Left lung (tissue), 10 donors: Measurements from ENCODE around the gene TMEM132A. TPM values are rescaled to one million over a fixed set of nuclear protein-coding genes. Genes with fewer than 3 reads are reported as not detected.

Experiments used
- ATAC-seq: fragments of 200-7000 bp; cut with Tn5 transposase; one replicate; pipeline ENCODE4 v1.9.1; 2020; ENCODE audit warnings: moderate library complexity
- DNase-seq, 4 donors: peaks; one replicate each; pipeline ENCODE4 v3.0.0-alpha.2; 2013 to 2020
- H3K27ac ChIP-seq, 2 donors: fragments of 200-600 bp; sonication (generic) in 1 of 2; one replicate each; pipeline versions ENCODE4 v1.5.0 to v1.8.0; 2020 to 2021
- H3K27me3 ChIP-seq, 2 donors: fragments of 200-600 bp; sonication (generic) in 1 of 2; one replicate each; pipeline versions ENCODE4 v1.5.0 to v1.8.0; 2020 to 2021
- H3K36me3 ChIP-seq, 2 donors: fragments of 200-600 bp; sonication (generic) in 1 of 2; one replicate each; pipeline versions ENCODE4 v1.5.0 to v1.8.0; 2020 to 2021
- H3K4me1 ChIP-seq, 2 donors: fragments of 200-600 bp; one replicate each; pipeline ENCODE4 v1.8.0; 2021
- H3K4me3 ChIP-seq, 2 donors: fragments of 200-600 bp; sonication (generic) in 1 of 2; one replicate each; pipeline versions ENCODE4 v1.5.0 to v1.8.0; 2020 to 2021; ENCODE audit warnings: mild to moderate bottlenecking in 1 of 2
- H3K9me3 ChIP-seq, 2 donors: fragments of 200-600 bp; sonication (generic) in 1 of 2; one replicate each; pipeline versions ENCODE4 v1.5.0 to v1.8.0; 2020 to 2021
- intact Hi-C, 2 donors: fragments of 100-400 bp; cut with DNase I; formaldehyde crosslinking; loops; one replicate each; pipeline versions ENCODE4 v1.11.2 to v1.14.2; 2022
- polyA plus RNA-seq, 6 donors: library from polyadenylated mRNA; unstranded; fragments of 120-200 nt; gene quantifications; one replicate each; pipeline ENCODE4 v1.2.1, GENCODE V29; 2013; ENCODE audit not compliant: insufficient read length in 6 of 6
- total RNA-seq, 2 donors: library from RNA; stranded (reverse); fragmentation: NEBNext Ultra II Directional; extraction: Animal tissue kit (Norgen Biotek cat#: 25700); gene quantifications; one replicate each; pipeline ENCODE4 v1.2.1, GENCODE V29; 2021
- TF ChIP-seq, protein P1 (sequence below), 2 donors: fragments of 200-600 bp; sonication (generic) in 1 of 2; IDR thresholded peaks; one replicate each; pipeline versions ENCODE4 v1.5.0 to v1.8.0; 2021; ENCODE audit warnings: antibody characterized with exemption in 2 of 2
- donor health status: DM: no; HTN: yes; CAD: no.
- donor health status: DM: no; HTN: no; CAD: no.

The TMEM132A gene
- total and polyA plus RNA-seq, 8 donors: 12.3 to 67.8 (median 43.2) TPM

DNA sequence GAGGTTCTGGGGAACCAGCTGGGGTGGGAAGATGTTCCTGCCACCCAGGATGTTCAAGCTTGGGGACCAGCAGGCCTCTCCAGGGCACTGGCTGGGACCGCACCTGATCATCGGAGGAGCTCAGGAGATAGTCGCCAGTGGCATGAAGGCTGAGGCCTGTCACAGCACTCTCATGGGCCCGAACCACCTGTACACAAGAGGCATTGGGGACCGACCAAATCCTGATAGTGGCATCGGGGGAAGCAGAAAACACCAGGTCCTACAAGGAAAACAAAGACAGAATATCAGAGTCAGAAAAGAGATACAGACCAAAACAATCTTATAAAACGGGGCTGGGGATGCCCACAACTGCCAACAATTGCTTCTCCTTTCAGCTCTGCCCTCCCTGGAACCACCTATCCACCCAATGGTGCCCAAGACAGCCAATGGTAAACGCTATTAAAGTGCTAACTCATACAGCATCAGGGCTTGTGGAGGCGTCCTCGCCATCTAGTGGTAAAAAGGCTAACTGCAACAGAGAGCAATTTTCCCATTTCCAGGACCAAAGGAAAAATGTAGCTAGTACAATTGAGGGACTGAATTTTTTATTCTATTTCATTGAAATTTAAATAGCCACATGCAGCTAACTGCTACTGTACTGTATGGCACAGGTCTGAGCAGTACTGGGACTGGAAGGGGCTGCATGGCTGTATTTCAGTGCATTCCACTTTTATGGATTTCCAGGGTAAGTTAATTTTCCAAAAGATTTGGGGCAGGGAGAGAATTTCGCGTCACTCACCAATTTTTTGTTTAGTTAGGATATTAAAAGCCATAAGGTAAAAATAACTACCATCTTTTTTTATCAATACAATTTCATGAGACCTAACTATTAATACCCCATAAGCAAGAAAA is 25.0 kb upstream of the TMEM132A start:
- no peaks in the 10 kb centered on the region for H3K27me3 ChIP-seq
- no peaks in the 10 kb centered on the region for H3K9me3 ChIP-seq
- ATAC-seq (peak; percentile 88), DNase-seq (peak in 1 of 4 donors; percentile 58)
- no peak overlapping the region for H3K27ac ChIP-seq
- intact Hi-C loops: loop anchor here in 1 of 2 donors (5.0 kb wide), 1 partner anchor 62 kb away; no protein-coding TSS in a partner anchor
- TF ChIP-seq, protein P1, sequence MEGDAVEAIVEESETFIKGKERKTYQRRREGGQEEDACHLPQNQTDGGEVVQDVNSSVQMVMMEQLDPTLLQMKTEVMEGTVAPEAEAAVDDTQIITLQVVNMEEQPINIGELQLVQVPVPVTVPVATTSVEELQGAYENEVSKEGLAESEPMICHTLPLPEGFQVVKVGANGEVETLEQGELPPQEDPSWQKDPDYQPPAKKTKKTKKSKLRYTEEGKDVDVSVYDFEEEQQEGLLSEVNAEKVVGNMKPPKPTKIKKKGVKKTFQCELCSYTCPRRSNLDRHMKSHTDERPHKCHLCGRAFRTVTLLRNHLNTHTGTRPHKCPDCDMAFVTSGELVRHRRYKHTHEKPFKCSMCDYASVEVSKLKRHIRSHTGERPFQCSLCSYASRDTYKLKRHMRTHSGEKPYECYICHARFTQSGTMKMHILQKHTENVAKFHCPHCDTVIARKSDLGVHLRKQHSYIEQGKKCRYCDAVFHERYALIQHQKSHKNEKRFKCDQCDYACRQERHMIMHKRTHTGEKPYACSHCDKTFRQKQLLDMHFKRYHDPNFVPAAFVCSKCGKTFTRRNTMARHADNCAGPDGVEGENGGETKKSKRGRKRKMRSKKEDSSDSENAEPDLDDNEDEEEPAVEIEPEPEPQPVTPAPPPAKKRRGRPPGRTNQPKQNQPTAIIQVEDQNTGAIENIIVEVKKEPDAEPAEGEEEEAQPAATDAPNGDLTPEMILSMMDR (IDR thresholded peaks at IDR 0.05): peak; percentile 89 to 97
- H3K36me3 ChIP-seq: peaks cover 0 to 95% of the 10 kb centered on the region in 2 donors
- no peak overlapping the region for H3K4me3 ChIP-seq
- H3K4me1 ChIP-seq: peaks cover 0 to 8% of the 10 kb centered on the region in 2 donors

DNA sequence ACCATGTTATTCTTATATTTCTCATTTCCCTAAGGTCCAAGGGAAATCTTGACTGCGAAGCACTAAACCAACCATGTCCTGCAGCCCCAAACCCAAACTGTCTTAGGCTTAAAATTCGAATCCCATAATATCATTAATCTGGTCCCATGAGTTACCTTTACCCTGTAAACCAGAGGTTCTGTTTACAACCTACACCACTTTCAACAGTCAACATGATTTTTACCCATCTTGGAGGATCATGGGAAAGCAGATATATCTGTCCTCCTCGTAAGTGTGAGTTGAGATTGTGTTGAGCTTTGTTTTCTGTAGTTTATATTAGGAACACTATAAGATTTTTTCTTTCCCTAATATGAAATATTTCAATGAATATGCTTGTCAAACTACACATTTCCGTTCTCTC is 24.3 kb upstream of the TMEM132A start:
- no peak overlapping the region for H3K4me3 ChIP-seq
- peaks cover 0 to 15% of the 10 kb centered on the region in 2 donors for H3K4me1 ChIP-seq
- H3K36me3 ChIP-seq: peaks cover 0 to 88% of the 10 kb centered on the region in 2 donors
- intact Hi-C loops: loop anchor here in 1 of 2 donors (5.0 kb wide), 1 partner anchor 63 kb away; no protein-coding TSS in a partner anchor
- ATAC-seq: no peak
- no peaks in the 10 kb centered on the region for H3K27me3 ChIP-seq
- TF ChIP-seq, protein P1 (IDR thresholded peaks at IDR 0.05): no peak
- H3K9me3 ChIP-seq: no peaks in the 10 kb centered on the region
- H3K27ac ChIP-seq: no peak overlapping the region
- no peak for DNase-seq

DNA sequence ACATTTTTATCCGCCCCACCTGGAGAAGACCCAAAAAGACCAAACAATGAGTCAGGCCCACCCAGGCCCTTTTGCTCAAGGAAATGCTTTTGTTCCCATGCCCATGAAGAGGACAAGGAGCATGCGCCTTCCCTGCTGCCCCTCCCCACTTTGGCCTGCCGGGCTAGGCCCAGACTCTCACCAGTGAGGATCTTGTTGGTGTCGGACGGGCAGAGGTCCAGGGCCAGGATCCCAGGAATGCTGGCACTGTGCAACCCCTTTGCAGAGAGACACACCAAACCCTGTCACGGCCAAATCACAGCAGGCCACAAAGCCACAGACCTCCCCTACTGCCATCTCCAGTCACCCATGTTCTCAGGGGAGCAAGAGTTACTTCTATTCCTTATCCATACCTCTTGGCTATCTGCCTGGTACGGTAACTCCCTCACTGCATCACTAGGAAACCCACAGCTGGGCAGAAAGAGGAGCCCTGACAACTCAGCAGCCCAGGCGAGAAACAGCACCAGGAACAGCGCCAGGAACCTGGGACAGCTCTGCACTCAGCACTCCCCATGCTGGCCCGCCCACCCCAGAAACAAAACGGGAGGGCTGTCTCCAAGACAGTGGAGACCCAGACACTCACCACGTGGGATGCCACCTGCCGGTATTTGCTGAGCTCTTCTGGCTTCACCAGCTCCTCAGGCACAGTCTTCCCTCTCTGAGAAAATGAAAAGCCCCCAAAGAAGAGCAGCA is 23.4 kb upstream of the TMEM132A start:
- H3K4me3 ChIP-seq: no peak overlapping the region
- no peak overlapping the region for H3K27ac ChIP-seq
- H3K36me3 ChIP-seq: peaks cover 0 to 80% of the 10 kb centered on the region in 2 donors
- no peaks in the 10 kb centered on the region for H3K27me3 ChIP-seq
- no peak for ATAC-seq
- TF ChIP-seq, protein P1 (IDR thresholded peaks at IDR 0.05): no peak
- H3K9me3 ChIP-seq: no peaks in the 10 kb centered on the region
- intact Hi-C loops: no loop called here
- H3K4me1 ChIP-seq: peaks cover 0 to 23% of the 10 kb centered on the region in 2 donors
- no peak for DNase-seq

DNA sequence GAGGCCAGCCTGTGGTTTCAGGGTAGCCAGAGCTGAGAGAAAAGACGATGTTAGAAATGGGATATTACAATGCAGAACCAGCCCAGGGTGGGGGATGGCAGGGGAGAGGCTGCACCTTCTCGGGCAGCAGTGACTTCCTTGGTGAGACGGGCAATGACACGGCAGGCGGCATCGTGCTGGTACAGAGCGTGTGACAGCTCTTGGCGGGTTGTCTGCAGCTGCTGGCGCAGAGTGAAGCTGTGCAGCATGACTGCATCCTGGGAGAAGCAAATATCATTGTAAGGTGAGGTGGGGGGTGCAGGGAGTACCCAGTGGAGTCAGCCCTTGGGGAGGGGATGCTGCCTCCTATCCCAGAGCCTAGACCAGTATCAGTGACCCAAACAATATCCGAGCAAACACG is 21.6 kb upstream of the TMEM132A start:
- H3K27me3 ChIP-seq: no peaks in the 10 kb centered on the region
- TF ChIP-seq, protein P1 (IDR thresholded peaks at IDR 0.05): no peak
- H3K27ac ChIP-seq: no peak overlapping the region
- peaks cover 0 to 28% of the 10 kb centered on the region in 2 donors for H3K4me1 ChIP-seq
- H3K36me3 ChIP-seq: peaks cover 0 to 62% of the 10 kb centered on the region in 2 donors
- H3K4me3 ChIP-seq: no peak overlapping the region
- ATAC-seq (no peak), DNase-seq (no peak)
- H3K9me3 ChIP-seq: no peaks in the 10 kb centered on the region
- intact Hi-C loops: no loop called here

DNA sequence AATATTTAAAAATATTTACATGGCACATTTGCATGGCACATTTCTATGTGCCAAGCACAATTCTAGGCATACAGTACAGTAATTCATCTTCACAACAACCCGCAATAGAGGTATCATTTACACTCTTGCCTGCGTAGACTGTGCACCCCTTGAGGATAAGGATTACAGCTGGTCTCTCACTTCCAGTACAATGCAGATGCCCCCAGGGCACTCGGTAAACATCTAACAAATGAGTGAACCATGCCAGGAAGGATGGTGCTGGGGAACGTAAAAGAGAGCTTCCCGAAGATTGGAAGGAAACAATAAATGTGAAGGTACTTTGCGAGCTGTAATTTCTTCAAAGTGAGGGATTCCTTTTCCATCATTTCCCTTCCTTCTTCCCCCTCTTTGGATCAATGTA is 19.2 kb upstream of the TMEM132A start:
- no peak for DNase-seq
- no peak for ATAC-seq
- Histone ChIP-seq H3K9me3 (no peaks in the 10 kb centered on the region), H3K4me1 (peaks cover 0 to 32% of the 10 kb centered on the region in 2 donors), H3K4me3 (peak overlapping the region in 1 of 2 donors; percentile 71), H3K27me3 (no peaks in the 10 kb centered on the region), H3K27ac (peak overlapping the region in 1 of 2 donors; percentile 90), H3K36me3 (peaks cover 0 to 38% of the 10 kb centered on the region in 2 donors)
- TF ChIP-seq, protein P1 (IDR thresholded peaks at IDR 0.05): no peak
- intact Hi-C loops: no loop called here
